ENCODE measurements around the gene SYT2. TPM values are rescaled to one million over a fixed set of nuclear protein-coding genes. Genes with fewer than 3 reads are reported as not detected.
"Not testable (repeated sequence)": the region's sequence is repeated elsewhere in the genome, so short reads cannot be mapped to it uniquely, and the experiment has no call there.

Gene SYT2
- total RNA-seq, 1 donor from 2014 or later: 0.07 TPM

DNA sequence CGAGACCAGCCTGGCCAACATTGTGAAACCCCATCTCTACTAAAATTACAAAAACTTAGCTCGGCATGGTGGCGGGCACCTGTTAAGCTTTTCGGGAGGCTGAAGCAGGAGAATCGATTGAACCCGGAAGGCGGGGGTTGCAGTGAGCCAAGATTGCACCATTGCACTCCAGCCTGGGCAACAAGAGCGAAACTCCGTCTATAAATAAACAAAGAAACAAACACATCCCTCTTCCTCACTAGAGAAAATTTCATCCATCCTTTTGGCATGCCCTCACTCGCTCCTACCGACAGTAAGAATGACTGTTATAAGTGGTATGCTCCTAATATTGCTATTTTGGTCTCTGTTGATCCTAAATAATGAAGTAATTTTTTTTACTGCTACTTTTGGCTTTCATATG is 166.7 kb downstream of the SYT2 start:
- not testable (repeated sequence) for H3K9me3 Mint-ChIP-seq (ENCODE audit: low read depth); H3K36me3 Mint-ChIP-seq (ENCODE audit: low read depth); H3K27me3 Mint-ChIP-seq (ENCODE audit: low read depth); DNase-seq (ENCODE audit: low spot score)
- Mint-ChIP-seq H3K27ac (ENCODE audit: unreplicated experiment) (peak overlapping the region; percentile 45), H3K4me1 (ENCODE audit: low read depth) (peaks cover 55% of the 10 kb centered on the region), H3K4me3 (ENCODE audit: unreplicated experiment) (peak overlapping the region; percentile 7)

- Mint-ChIP-seq H3K27ac (ENCODE audit: unreplicated experiment) (peak overlapping the region; percentile 41), H3K4me3 (ENCODE audit: unreplicated experiment) (peak overlapping the region; percentile 5), H3K4me1 (ENCODE audit: low read depth) (peaks cover 58% of the 10 kb centered on the region)
- not testable (repeated sequence) for H3K27me3 Mint-ChIP-seq (ENCODE audit: low read depth); DNase-seq (ENCODE audit: low spot score); H3K36me3 Mint-ChIP-seq (ENCODE audit: low read depth); H3K9me3 Mint-ChIP-seq (ENCODE audit: low read depth)
Observed at GRCh38 chr1:202542415-202542814, 167.8 kb downstream of the SYT2 start.

DNA sequence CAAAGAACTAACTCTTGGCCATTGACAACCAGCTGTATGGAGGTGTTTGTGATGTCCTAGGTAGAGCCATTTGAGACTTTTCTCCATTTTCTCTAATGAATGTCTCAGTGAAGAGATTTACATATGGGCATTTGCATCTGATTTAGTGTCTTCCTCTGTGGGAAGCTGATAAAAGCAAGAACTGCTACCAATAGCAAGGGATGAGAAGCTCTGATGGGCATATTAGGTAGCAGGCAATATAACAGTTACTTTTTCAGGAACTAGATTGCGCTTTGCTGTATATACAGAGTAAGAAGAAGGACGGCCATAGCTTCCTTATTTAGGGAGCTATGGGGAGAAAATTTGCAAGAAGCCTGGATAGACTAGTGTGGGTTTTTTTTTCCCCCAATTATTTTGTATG is 169.4 kb downstream of the SYT2 start:
- not testable (repeated sequence) for H3K27ac Mint-ChIP-seq (ENCODE audit: unreplicated experiment); DNase-seq (ENCODE audit: low spot score); H3K9me3 Mint-ChIP-seq (ENCODE audit: low read depth); H3K36me3 Mint-ChIP-seq (ENCODE audit: low read depth); H3K27me3 Mint-ChIP-seq (ENCODE audit: low read depth)
- Mint-ChIP-seq H3K4me1 (ENCODE audit: low read depth) (peaks cover 49% of the 10 kb centered on the region), H3K4me3 (ENCODE audit: unreplicated experiment) (peak overlapping the region; percentile 70)

Other genes starting within 250 kb of the SYT2 start
- gene KDM5B, start 98.0 kb upstream of the SYT2 start, total RNA-seq: 123 to 131 TPM (median 126 TPM) in 3 replicates
- gene PCAT6, start 100.5 kb upstream of the SYT2 start, total RNA-seq: 4.2 to 6.8 TPM (median 4.5 TPM) in 3 replicates
- gene RABIF, start 178.7 kb upstream of the SYT2 start, total RNA-seq: 14.6 to 16.4 TPM (median 15.3 TPM) in 3 replicates
- 22.5 to 24.5 TPM (median 24.0 TPM) in 3 replicates for gene KLHL12, start 216.8 kb upstream of the SYT2 start, total RNA-seq
- 69.3 to 73.9 TPM (median 73.7 TPM) in 3 replicates for gene ADIPOR1, start 247.9 kb upstream of the SYT2 start, total RNA-seq

Measured in chondrocyte (in vitro differentiated cells).